T-helper 17 cell (primary cell): ENCODE results near the gene ZNF516. TPM values are rescaled to one million over a fixed set of nuclear protein-coding genes. Genes with fewer than 3 reads are reported as not detected.

Experiments used
- ATAC-seq: fragments of 150-1000 bp; cut with Tn5 transposase; 2 replicates; pipeline ENCODE4 v1.10.0; 2021; ENCODE audit warnings: mild to moderate bottlenecking, moderate library complexity
- DNase-seq, 3 donors: peaks; one replicate each; pipeline versions ENCODE4 v3.0.0 to v3.0.0-alpha.2; 2020 to 2021
- H3K9me3 ChIP-seq: one replicate; pipeline ENCODE4 v1.7.0; 2013; ENCODE audit warnings: low read length, mild to moderate bottlenecking; ENCODE audit not compliant: control insufficient read depth, poor library complexity, severe bottlenecking
- H3K27ac Mint-ChIP-seq: one replicate; pipeline ENCODE4 v1.8.0; 2022; ENCODE audit warnings: mild to moderate bottlenecking, moderate library complexity, mixed read lengths
- H3K27me3 Mint-ChIP-seq: one replicate; pipeline ENCODE4 v1.8.0; 2022; ENCODE audit warnings: mixed read lengths
- H3K36me3 Mint-ChIP-seq: one replicate; pipeline ENCODE4 v1.8.0; 2022; ENCODE audit warnings: low read depth, mixed read lengths
- H3K4me1 Mint-ChIP-seq: one replicate; pipeline ENCODE4 v1.8.0; 2022; ENCODE audit warnings: mild to moderate bottlenecking, mixed read lengths
- H3K4me3 Mint-ChIP-seq: one replicate; pipeline ENCODE4 v1.8.0; 2022; ENCODE audit warnings: mild to moderate bottlenecking, moderate library complexity, mixed read lengths
- total RNA-seq, 4 donors: library from RNA in 2 of 4; stranded (reverse) in 2 of 4; gene quantifications; one replicate each; pipeline ENCODE4 v1.2.3 and lab custom pipeline; 2022 to 2026

The ZNF516 gene
- total RNA-seq, 2 donors from 2014 or later = 16.5 to 29.6 TPM

GRCh38 chr18:76503649-76504386 is 8.8 kb upstream of the ZNF516 start:
- peaks cover 12% of the 10 kb centered on the region for H3K27me3 Mint-ChIP-seq
- no peaks in the 10 kb centered on the region for H3K36me3 Mint-ChIP-seq
- H3K27ac Mint-ChIP-seq = no peak overlapping the region
- no peak overlapping the region for H3K4me3 Mint-ChIP-seq
- DNase-seq (no peak), ATAC-seq (no peak)
- no peaks in the 10 kb centered on the region for H3K9me3 ChIP-seq
- no peaks in the 10 kb centered on the region for H3K4me1 Mint-ChIP-seq

GRCh38 chr18:76502551-76502950 is 7.5 kb upstream of the ZNF516 start:
- no peaks in the 10 kb centered on the region for H3K9me3 ChIP-seq
- Mint-ChIP-seq H3K27me3 (peaks cover 12% of the 10 kb centered on the region), H3K4me1 (no peaks in the 10 kb centered on the region), H3K36me3 (no peaks in the 10 kb centered on the region), H3K27ac (no peak overlapping the region), H3K4me3 (no peak overlapping the region)
- no peak for ATAC-seq
- DNase-seq = no peak

GRCh38 chr18:76499637-76500340 is 4.7 kb upstream of the ZNF516 start:
- ATAC-seq (peak; percentile 24), DNase-seq (no peak)
- Mint-ChIP-seq H3K4me1 (peaks cover 6% of the 10 kb centered on the region), H3K4me3 (no peak overlapping the region), H3K27me3 (peaks cover 12% of the 10 kb centered on the region), H3K36me3 (no peaks in the 10 kb centered on the region), H3K27ac (no peak overlapping the region)
- no peaks in the 10 kb centered on the region for H3K9me3 ChIP-seq

GRCh38 chr18:76499021-76499420 is 4.0 kb upstream of the ZNF516 start:
- ATAC-seq = no peak
- no peak overlapping the region for H3K27ac Mint-ChIP-seq
- no peaks in the 10 kb centered on the region for H3K9me3 ChIP-seq
- H3K4me3 Mint-ChIP-seq = no peak overlapping the region
- H3K4me1 Mint-ChIP-seq = peaks cover 9% of the 10 kb centered on the region
- no peaks in the 10 kb centered on the region for H3K36me3 Mint-ChIP-seq
- no peak for DNase-seq
- H3K27me3 Mint-ChIP-seq = peaks cover 12% of the 10 kb centered on the region

GRCh38 chr18:76498064-76498463 is 3.0 kb upstream of the ZNF516 start:
- Mint-ChIP-seq H3K4me1 (peaks cover 15% of the 10 kb centered on the region), H3K27ac (no peak overlapping the region), H3K36me3 (no peaks in the 10 kb centered on the region), H3K27me3 (peaks cover 12% of the 10 kb centered on the region), H3K4me3 (no peak overlapping the region)
- DNase-seq = no peak
- no peaks in the 10 kb centered on the region for H3K9me3 ChIP-seq
- ATAC-seq = no peak

- H3K36me3 Mint-ChIP-seq = no peaks in the 10 kb centered on the region
- DNase-seq (no peak), ATAC-seq (no peak)
- H3K27me3 Mint-ChIP-seq = peaks cover 12% of the 10 kb centered on the region
- H3K4me3 Mint-ChIP-seq = peak overlapping the region; percentile 95
- H3K27ac Mint-ChIP-seq = no peak overlapping the region
- no peaks in the 10 kb centered on the region for H3K9me3 ChIP-seq
- H3K4me1 Mint-ChIP-seq = peaks cover 23% of the 10 kb centered on the region
Measured at GRCh38 chr18:76497021-76497420, 2.0 kb upstream of the ZNF516 start.

- peak overlapping the region; percentile 95 for H3K4me3 Mint-ChIP-seq
- H3K36me3 Mint-ChIP-seq = no peaks in the 10 kb centered on the region
- peak in 2 of 3 donors; percentile 16 to 41 for DNase-seq
- peak overlapping the region; percentile 61 for H3K27ac Mint-ChIP-seq
- peak; percentile 14 for ATAC-seq
- no peaks in the 10 kb centered on the region for H3K9me3 ChIP-seq
- peaks cover 25% of the 10 kb centered on the region for H3K4me1 Mint-ChIP-seq
- H3K27me3 Mint-ChIP-seq = peaks cover 12% of the 10 kb centered on the region
Measured at GRCh38 chr18:76496194-76496890, 1.3 kb upstream of the ZNF516 start.

- DNase-seq (no peak), ATAC-seq (peak; percentile 28)
- Mint-ChIP-seq H3K27ac (peak overlapping the region; percentile 61), H3K27me3 (peaks cover 16% of the 10 kb centered on the region), H3K4me1 (peaks cover 29% of the 10 kb centered on the region), H3K36me3 (no peaks in the 10 kb centered on the region), H3K4me3 (peak overlapping the region; percentile 95)
- H3K9me3 ChIP-seq = no peaks in the 10 kb centered on the region
Measured at GRCh38 chr18:76495435-76496193, 572 bp upstream of the ZNF516 start.

GRCh38 chr18:76494231-76495005 is 624 bp downstream of the ZNF516 start:
- peak in 1 of 3 donors; percentile 17 for DNase-seq
- Mint-ChIP-seq H3K36me3 (no peaks in the 10 kb centered on the region), H3K4me3 (peak overlapping the region; percentile 95), H3K4me1 (peaks cover 37% of the 10 kb centered on the region), H3K27me3 (peaks cover 15% of the 10 kb centered on the region), H3K27ac (peak overlapping the region; percentile 89)
- ATAC-seq = no peak
- no peaks in the 10 kb centered on the region for H3K9me3 ChIP-seq

GRCh38 chr18:76493213-76494161 is 1.6 kb downstream of the ZNF516 start:
- Mint-ChIP-seq H3K4me1 (peaks cover 37% of the 10 kb centered on the region), H3K36me3 (no peaks in the 10 kb centered on the region), H3K27ac (peak overlapping the region; percentile 89), H3K4me3 (peak overlapping the region; percentile 95), H3K27me3 (peaks cover 15% of the 10 kb centered on the region)
- no peaks in the 10 kb centered on the region for H3K9me3 ChIP-seq
- ATAC-seq (no peak), DNase-seq (no peak)

- DNase-seq = peak; percentile 73 to 99 (median 91)
- Mint-ChIP-seq H3K27ac (peak overlapping the region; percentile 89), H3K27me3 (peaks cover 15% of the 10 kb centered on the region), H3K4me3 (peak overlapping the region; percentile 95), H3K36me3 (no peaks in the 10 kb centered on the region), H3K4me1 (peaks cover 41% of the 10 kb centered on the region)
- peak; percentile 80 for ATAC-seq
- H3K9me3 ChIP-seq = no peaks in the 10 kb centered on the region
Measured at GRCh38 chr18:76492669-76493212, 2.3 kb downstream of the ZNF516 start.
